ENCODE results near the gene CYFIP2.
A peak's percentile ranks its signal among the peaks of the same experiment; 100 is the strongest.

Gene CYFIP2

GRCh38 chr5:157434096-157434495, 168.2 kb downstream of the CYFIP2 start:
- TF ChIP-seq POU6F1 (CRISPR knock-in tag; IDR thresholded peaks at IDR 0.05; ENCODE audit: borderline replicate concordance, low read depth) (no peak), GLIS3 (CRISPR knock-in tag; IDR thresholded peaks at IDR 0.05) (no peak), TSHZ2 (CRISPR knock-in tag; IDR thresholded peaks at IDR 0.05) (no peak), ESRRG (CRISPR knock-in tag; IDR thresholded peaks at IDR 0.05) (no peak), CREB5 (CRISPR knock-in tag; IDR thresholded peaks at IDR 0.05; ENCODE audit: low read depth) (no peak), CSRNP3 (CRISPR knock-in tag; IDR thresholded peaks at IDR 0.05) (no peak), BACH2 (CRISPR knock-in tag; IDR thresholded peaks at IDR 0.05; ENCODE audit: borderline replicate concordance) (no peak), TOX (CRISPR knock-in tag; IDR thresholded peaks at IDR 0.05; ENCODE audit: borderline replicate concordance) (no peak), OSR1 (CRISPR knock-in tag; IDR thresholded peaks at IDR 0.05) (no peak)
- no peak for ATAC-seq

GRCh38 chr5:157443041-157443549, 177.2 kb downstream of the CYFIP2 start:
- no peak for TF ChIP-seq ZNF565 (CRISPR knock-in tag; conservative IDR thresholded peaks at IDR 0.05; ENCODE audit: low read depth)
- TF ChIP-seq TOX (CRISPR knock-in tag; IDR thresholded peaks at IDR 0.05; ENCODE audit: borderline replicate concordance) = no peak
- TF ChIP-seq ZC3H10 (CRISPR knock-in tag; IDR thresholded peaks at IDR 0.05) = no peak
- no peak for TF ChIP-seq ZNF8 (CRISPR knock-in tag; IDR thresholded peaks at IDR 0.05)
- 0 out of 2 replicates have a peak, but pooled peaks have one; percentile 24 for TF ChIP-seq ZFP3 (CRISPR knock-in tag; IDR thresholded peaks at IDR 0.05)
- no peak for TF ChIP-seq GLIS3 (CRISPR knock-in tag; IDR thresholded peaks at IDR 0.05)
- TF ChIP-seq TSHZ2 (CRISPR knock-in tag; IDR thresholded peaks at IDR 0.05) = peak; percentile 36; the same call in 1 of the 2 replicates
- TF ChIP-seq BACH2 (CRISPR knock-in tag; IDR thresholded peaks at IDR 0.05; ENCODE audit: borderline replicate concordance) = no peak
- TF ChIP-seq ZFP30 (CRISPR knock-in tag; IDR thresholded peaks at IDR 0.05) = no peak
- TF ChIP-seq ISL1 (CRISPR knock-in tag; IDR thresholded peaks at IDR 0.05) = peak; percentile 50; the same call in 1 of the 2 replicates
- TF ChIP-seq SNAI2 (CRISPR knock-in tag; IDR thresholded peaks at IDR 0.05) = no peak
- no peak for TF ChIP-seq POU6F1 (CRISPR knock-in tag; IDR thresholded peaks at IDR 0.05; ENCODE audit: borderline replicate concordance, low read depth)
- TF ChIP-seq CREB5 (CRISPR knock-in tag; IDR thresholded peaks at IDR 0.05; ENCODE audit: low read depth) = no peak
- TF ChIP-seq ARNTL (CRISPR knock-in tag; IDR thresholded peaks at IDR 0.05; ENCODE audit: borderline replicate concordance, low read depth) = no peak
- TF ChIP-seq TCF4 (CRISPR knock-in tag; IDR thresholded peaks at IDR 0.05; ENCODE audit: borderline replicate concordance) = peak; percentile 53
- TF ChIP-seq CSRNP3 (CRISPR knock-in tag; IDR thresholded peaks at IDR 0.05) = no peak; the same call in 1 of the 2 replicates
- TF ChIP-seq CSDC2 (CRISPR knock-in tag; IDR thresholded peaks at IDR 0.05) = no peak
- TF ChIP-seq ESRRG (CRISPR knock-in tag; IDR thresholded peaks at IDR 0.05) = no peak
- peak; percentile 93 for ATAC-seq

Measured in SK-N-SH treated with all-trans-retinoic acid at 6 μM for 48 hours (cell line).